Left renal cortex interstitium (tissue), 4 donors: ENCODE results near the gene KRTAP3-1. TPM values are rescaled to one million over a fixed set of nuclear protein-coding genes. Genes with fewer than 3 reads are reported as not detected.

Source experiments
- DNase-seq, 4 donors: peaks; one replicate each; pipeline ENCODE4 v3.0.0-alpha.2; 2013; ENCODE audit warnings: low read depth in 4 of 4, low spot score in 2 of 4, missing footprints in 1 of 4
- polyA plus RNA-seq, 4 donors: library from polyadenylated mRNA; unstranded; fragments of 120-200 nt; gene quantifications; one replicate each; pipeline ENCODE4 v1.2.1, GENCODE V29; 2013; ENCODE audit not compliant: insufficient read length in 4 of 4

The KRTAP3-1 gene
- polyA plus RNA-seq, 4 donors: not detected

- DNase-seq: no peak
Measured at GRCh38 chr17:40980596-40980995, 28.3 kb downstream of the KRTAP3-1 start.

DNA sequence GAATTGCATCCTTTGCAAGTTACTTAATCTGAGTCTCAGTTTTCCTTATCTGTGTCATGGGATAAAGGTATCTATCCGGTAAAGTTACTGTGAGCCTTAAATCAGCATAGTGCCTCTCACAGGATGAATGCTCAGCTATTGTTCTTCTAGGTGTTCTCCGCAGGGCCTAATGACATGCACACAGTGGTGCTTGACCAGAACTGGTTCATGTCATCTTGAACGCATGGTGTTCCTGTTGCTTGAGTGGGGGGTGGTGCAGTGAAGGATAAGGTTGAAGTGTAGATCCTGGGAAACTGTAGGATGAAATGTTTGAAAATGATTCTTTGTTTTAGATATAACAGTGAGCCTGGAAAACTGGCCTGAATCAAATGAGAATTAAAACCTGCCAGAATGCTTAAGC lies 28.8 kb downstream of the KRTAP3-1 start:
- DNase-seq: no peak

DNA sequence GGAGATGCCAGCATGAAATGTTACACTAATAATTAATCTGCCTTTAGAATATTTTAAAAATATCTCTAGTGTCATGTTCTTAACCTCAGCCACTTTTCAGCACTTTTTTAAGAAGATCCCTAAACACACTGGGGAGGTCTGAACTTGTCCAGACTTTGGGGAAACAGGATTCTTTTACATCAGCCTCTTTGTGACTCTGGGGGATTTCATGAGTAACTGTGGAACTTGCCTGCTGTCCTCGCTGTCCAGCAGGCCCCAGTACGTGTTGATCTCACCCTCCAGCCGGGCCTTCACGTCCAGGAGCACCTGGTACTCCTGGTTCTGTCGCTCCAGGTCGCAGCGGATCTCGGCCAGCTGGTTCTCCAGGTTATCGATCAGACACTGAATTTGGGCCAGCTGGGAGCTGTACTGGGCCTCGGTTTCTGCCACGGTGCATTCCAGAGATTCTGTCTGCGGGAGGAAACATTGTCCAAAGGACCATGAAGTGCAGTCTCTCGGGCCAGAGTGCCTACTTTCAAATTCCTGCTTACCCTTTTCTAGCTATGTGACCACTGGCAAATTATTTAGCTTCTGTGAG lies 30.3 kb downstream of the KRTAP3-1 start:
- no peak for DNase-seq

GRCh38 chr17:40975516-40975915 lies 33.4 kb downstream of the KRTAP3-1 start:
- DNase-seq: no peak

GRCh38 chr17:40974366-40974765 lies 34.6 kb downstream of the KRTAP3-1 start:
- DNase-seq: no peak

- DNase-seq: no peak
Measured at GRCh38 chr17:40967582-40967981, 41.3 kb downstream of the KRTAP3-1 start.

- no peak for DNase-seq
Measured at GRCh38 chr17:40966848-40967247, 42.1 kb downstream of the KRTAP3-1 start, which contains the start of gene KRT39. TSS of gene KRT39 (minus strand) at chr17:40966948. CDS start at chr17:40966856, 92 bp downstream.

DNA sequence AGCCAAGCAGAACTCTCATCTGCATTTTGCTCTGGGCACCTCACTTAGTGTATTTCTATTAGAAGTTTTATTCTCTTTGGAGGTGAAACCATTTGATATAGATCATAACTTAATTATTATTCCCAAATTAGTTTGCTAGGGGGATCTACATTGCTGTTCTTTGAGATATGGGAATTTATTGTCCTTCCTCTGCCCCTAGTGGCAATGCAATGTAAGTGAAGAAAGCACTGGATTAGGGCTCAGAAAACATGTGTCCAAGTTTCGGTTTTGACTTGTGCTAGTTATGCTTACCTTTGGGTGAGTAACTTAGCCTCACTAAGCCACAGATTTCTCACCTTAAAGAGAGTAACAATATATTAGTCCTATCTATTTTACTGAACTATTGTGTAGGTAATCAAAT lies 45.1 kb downstream of the KRTAP3-1 start:
- DNase-seq: no peak

- DNase-seq: no peak
Measured at GRCh38 chr17:40962059-40962561, 46.8 kb downstream of the KRTAP3-1 start.

DNA sequence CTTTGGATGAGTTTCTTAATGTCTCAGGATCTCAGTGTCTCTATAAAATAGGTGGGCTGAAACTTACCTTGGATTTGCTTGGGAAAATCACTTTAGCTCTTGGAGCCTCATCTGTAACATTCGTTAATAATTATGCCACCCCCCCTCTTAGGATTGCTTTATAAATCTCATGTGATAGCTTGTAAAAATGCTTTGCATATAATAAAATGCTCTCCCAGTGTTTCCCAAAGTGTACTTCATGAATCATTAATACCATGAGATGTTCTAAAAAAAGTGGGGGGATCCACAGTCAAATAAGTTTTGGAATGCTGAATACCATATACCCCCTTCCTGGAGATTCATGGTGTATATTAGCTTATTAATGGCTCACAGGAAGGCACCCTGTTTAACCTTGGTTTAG lies 47.3 kb downstream of the KRTAP3-1 start:
- no peak for DNase-seq

DNA sequence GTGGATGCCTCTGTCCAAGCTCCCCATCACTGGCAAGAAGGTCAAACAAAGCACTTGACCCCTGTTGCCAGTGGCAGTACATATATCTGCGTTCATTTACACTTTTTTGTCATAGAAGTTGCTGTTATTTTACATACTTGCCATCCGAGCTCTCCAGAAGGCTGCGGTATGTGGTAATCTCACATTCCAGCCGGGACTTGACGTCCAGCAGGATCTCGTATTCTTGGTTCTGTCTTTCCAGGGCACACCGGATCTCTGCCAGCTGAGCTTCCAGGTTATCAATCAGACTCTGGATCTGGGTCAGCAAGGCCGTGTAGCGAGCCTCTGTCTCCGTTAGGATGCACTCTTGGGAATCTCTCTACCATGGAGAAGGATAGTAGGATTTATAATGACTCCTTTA lies 48.8 kb downstream of the KRTAP3-1 start:
- no peak for DNase-seq

Other genes starting within 250 kb of the KRTAP3-1 start
- not detected for gene KRT26, start 236.9 kb downstream of the KRTAP3-1 start, polyA plus RNA-seq
- not detected for gene KRT27, start 226.6 kb downstream of the KRTAP3-1 start, polyA plus RNA-seq
- gene KRT28, start 209.2 kb downstream of the KRTAP3-1 start, polyA plus RNA-seq: not detected
- gene KRT10, start 186.5 kb downstream of the KRTAP3-1 start, polyA plus RNA-seq: 10 to 100 TPM; 41.1 to 72.4 (median 42.9) TPM
- under 1 TPM in 1 of 4 donors, not detected in 3; 0.28 TPM for gene KRT12, start 141.9 kb downstream of the KRTAP3-1 start, polyA plus RNA-seq
- under 1 TPM in 2 of 4 donors, not detected in 2; 0.20 to 0.24 TPM for gene KRT20, start 123.9 kb downstream of the KRTAP3-1 start, polyA plus RNA-seq
- gene KRT23, start 71.5 kb downstream of the KRTAP3-1 start, polyA plus RNA-seq: 1 to 10 TPM in 3 of 4 donors, under 1 TPM in 1; 0.57 to 2.3 (median 1.6) TPM
- under 1 TPM in 1 of 4 donors, not detected in 3; 0.09 TPM for gene KRT39, start 42.2 kb downstream of the KRTAP3-1 start, polyA plus RNA-seq
- gene KRT40, start 24.8 kb downstream of the KRTAP3-1 start, polyA plus RNA-seq: under 1 TPM in 1 of 4 donors, not detected in 3; 0.08 TPM
- gene KRTAP3-3, start 15.0 kb downstream of the KRTAP3-1 start, polyA plus RNA-seq: not detected
- gene KRTAP3-2, start 9.2 kb downstream of the KRTAP3-1 start, polyA plus RNA-seq: not detected
- not detected for gene KRTAP1-5, start 18.1 kb upstream of the KRTAP3-1 start, polyA plus RNA-seq
- gene KRTAP1-4, start 21.1 kb upstream of the KRTAP3-1 start, polyA plus RNA-seq: not detected
- gene KRTAP1-3, start 25.7 kb upstream of the KRTAP3-1 start, polyA plus RNA-seq: not detected
- not detected for gene KRTAP1-1, start 32.3 kb upstream of the KRTAP3-1 start, polyA plus RNA-seq
- gene KRTAP2-1, start 38.2 kb upstream of the KRTAP3-1 start, polyA plus RNA-seq: not detected
- not detected for gene KRTAP2-2, start 46.1 kb upstream of the KRTAP3-1 start, polyA plus RNA-seq
- gene KRTAP2-3, start 51.0 kb upstream of the KRTAP3-1 start, polyA plus RNA-seq: not detected
- not detected for gene KRTAP2-4, start 56.8 kb upstream of the KRTAP3-1 start, polyA plus RNA-seq
- not detected for gene KRTAP4-7, start 75.0 kb upstream of the KRTAP3-1 start, polyA plus RNA-seq
- not detected for gene KRTAP4-8, start 89.0 kb upstream of the KRTAP3-1 start, polyA plus RNA-seq
- gene KRTAP4-16, start 93.1 kb upstream of the KRTAP3-1 start, polyA plus RNA-seq: not detected
- gene KRTAP4-9, start 96.3 kb upstream of the KRTAP3-1 start, polyA plus RNA-seq: not detected
- not detected for gene KRTAP4-11, start 109.2 kb upstream of the KRTAP3-1 start, polyA plus RNA-seq
- gene KRTAP4-12, start 115.1 kb upstream of the KRTAP3-1 start, polyA plus RNA-seq: not detected
- not detected for gene KRTAP4-6, start 131.4 kb upstream of the KRTAP3-1 start, polyA plus RNA-seq
- gene KRTAP4-5, start 140.7 kb upstream of the KRTAP3-1 start, polyA plus RNA-seq: not detected
- not detected for gene KRTAP4-4, start 151.6 kb upstream of the KRTAP3-1 start, polyA plus RNA-seq
- not detected for gene KRTAP4-3, start 159.1 kb upstream of the KRTAP3-1 start, polyA plus RNA-seq
- gene KRTAP4-2, start 169.1 kb upstream of the KRTAP3-1 start, polyA plus RNA-seq: not detected
- not detected for gene KRTAP4-1, start 175.8 kb upstream of the KRTAP3-1 start, polyA plus RNA-seq
- gene KRTAP9-1, start 180.8 kb upstream of the KRTAP3-1 start, polyA plus RNA-seq: not detected
- not detected for gene KRTAP9-2, start 217.5 kb upstream of the KRTAP3-1 start, polyA plus RNA-seq
- not detected for gene KRTAP9-3, start 223.3 kb upstream of the KRTAP3-1 start, polyA plus RNA-seq
- gene KRTAP9-8, start 228.9 kb upstream of the KRTAP3-1 start, polyA plus RNA-seq: not detected
- not detected for gene KRTAP9-4, start 240.6 kb upstream of the KRTAP3-1 start, polyA plus RNA-seq
- not detected for gene KRTAP9-9, start 246.3 kb upstream of the KRTAP3-1 start, polyA plus RNA-seq